NB4 (cell line): ENCODE data around the gene R3HDM1.

Experiments
- CTCF ChIP-seq: IDR thresholded peaks from one replicate; pipeline ENCODE4 v1.5.1; 2012; ENCODE audit warnings: low read depth, low read length
- MAX ChIP-seq: IDR thresholded peaks from 2 replicates; pipeline ENCODE4 v1.6.1; 2011; ENCODE audit warnings: low read depth, low read length
- MYC ChIP-seq: IDR thresholded peaks from 2 replicates; pipeline ENCODE4 v1.6.1; 2011; ENCODE audit warnings: low read depth, low read length
- POLR2A ChIP-seq: IDR thresholded peaks from 2 replicates; pipeline ENCODE4 v1.6.1; 2011; ENCODE audit warnings: mild to moderate bottlenecking; ENCODE audit not compliant: insufficient read length; ENCODE audit errors: extremely low read depth

GRCh38 chr2:135641156-135642068, 110.1 kb downstream of the R3HDM1 start:
- TF ChIP-seq CTCF (no peak), POLR2A (no peak), MAX (no peak), MYC (no peak)
